Adrenal gland (tissue), 12 donors: ENCODE results near the gene TRIM14. TPM values are rescaled to one million over a fixed set of nuclear protein-coding genes. Genes with fewer than 3 reads are reported as not detected.
A peak's percentile ranks its signal among the peaks of the same experiment; 100 is the strongest.

ENCODE experiments used
- DNase-seq, 7 donors: peaks; one replicate each; pipeline ENCODE4 v3.0.0-alpha.2; 2019 to 2020
- H3K27ac ChIP-seq, 5 donors: fragments of 200-600 bp; sonication (generic) in 4 of 5; 1 replicate in 3 of 5; 2 replicates in 2 of 5; pipeline versions ENCODE4 v1.5.1 to v1.8.0; 2016 to 2020; ENCODE audit warnings: mild to moderate bottlenecking in 1 of 5
- H3K27me3 ChIP-seq: fragments of 200-600 bp; 2 replicates; pipeline ENCODE4 v1.8.0; 2021
- H3K36me3 ChIP-seq, 2 donors: fragments of 200-600 bp; replicated peaks in 1 of 2; 1 replicate in 1 of 2; 2 replicates in 1 of 2; pipeline versions ENCODE4 v1.5.1 to v1.8.0; 2018 to 2022
- H3K4me1 ChIP-seq, 2 donors: fragments of 200-600 bp; replicated peaks in 1 of 2; 1 replicate in 1 of 2; 2 replicates in 1 of 2; pipeline versions ENCODE4 v1.5.1 to v1.8.0; 2018 to 2021
- H3K4me3 ChIP-seq, 4 donors: fragments of 200-600 bp; sonication (generic) in 3 of 4; one replicate each; pipeline ENCODE4 v1.5.1; 2016 to 2018
- H3K9me3 ChIP-seq, 3 donors: fragments of 200-600 bp; sonication (generic) in 1 of 3; replicated peaks in 1 of 3; 1 replicate in 2 of 3; 2 replicates in 1 of 3; pipeline versions ENCODE4 v1.5.1 to v1.8.0; 2016 to 2021
- CTCF ChIP-seq, 6 experiments: fragments of 450-650 bp in 4 of 6; fragments of 200-600 bp in 2 of 6; sonication (generic) in 1 of 6; IDR thresholded peaks; 1 replicate in 5 of 6; 2 replicates in 1 of 6; pipeline versions ENCODE4 v1.5.1 to v1.8.0; 2016 to 2021; ENCODE audit warnings: antibody characterized with exemption in 6 of 6, mild to moderate bottlenecking in 2 of 6, moderate library complexity in 1 of 6
- POLR2A ChIP-seq, 2 donors: fragments of 450-650 bp; IDR thresholded peaks; one replicate each; pipeline ENCODE4 v1.6.1; 2017; ENCODE audit warnings: antibody characterized with exemption in 2 of 2, mild to moderate bottlenecking in 2 of 2, moderate library complexity in 1 of 2
- WGBS, 4 donors: extraction: QIAGEN DNeasy Blood & Tissue Kit in 2 of 4; methylation state at CpG; one replicate each; pipeline versions ENCODE4 v1.1.5 to v1.1.7; 2013 to 2017; 5-methylcytosine and 5-hydroxymethylcytosine counted together
- intact Hi-C, 2 donors: fragments of 100-400 bp; cut with DNase I; formaldehyde crosslinking; loops; one replicate each; pipeline versions ENCODE4 v1.14.1 to v1.15.0; 2022 to 2023
- polyA plus RNA-seq, 3 donors: library from polyadenylated mRNA; stranded (reverse); fragments of 200-250 nt in 2 of 3; fragments of 350-450 nt in 1 of 3; fragmentation: Illumina TruSeq in 1 of 3; extraction: RNeasy Lipid Tissue Mini Kit (QIAGEN cat#74804) in 1 of 3; gene quantifications; one replicate each; pipeline ENCODE4 v1.2.3, GENCODE V29; 2013 to 2014
- total RNA-seq, 9 donors: library from RNA; depleted of rRNA in 4 of 9; stranded (reverse); fragments of >200 nt in 4 of 9; fragments of 120-200 nt in 1 of 9; fragmentation: NEBNext Ultra II Directional in 1 of 9; extraction: Animal tissue kit (Norgen Biotek cat#: 25700) in 1 of 9; gene quantifications; one replicate each; pipeline versions ENCODE4 v1.1.0 to v1.2.4, GENCODE V29; 2013 to 2023
- donor health status: healthy with polysubstance abuse.
- donor health status: Bipolar disorder and iron deficiency.
- donor health status: DM: yes; HTN: yes; CAD: no.
- donor health status: DM: no; HTN: no; CAD: no.
- donor health status: DM: no; HTN: no; CAD: no.
- donor health status: DM: yes; HTN: yes; CAD: no.

Gene TRIM14
- total and polyA plus RNA-seq, 12 donors: 0.72 to 24.8 (median 13.9) TPM

GRCh38 chr9:98135938-98136337 is 16.9 kb upstream of the TRIM14 start:
- H3K4me1 ChIP-seq: no peaks in the 10 kb centered on the region
- H3K9me3 ChIP-seq: no peaks in the 10 kb centered on the region
- TF ChIP-seq POLR2A (IDR thresholded peaks at IDR 0.05) (no peak), CTCF (IDR thresholded peaks at IDR 0.05) (no peak)
- no peak overlapping the region for H3K27ac ChIP-seq
- intact Hi-C loops: no loop called here
- H3K4me3 ChIP-seq: no peak overlapping the region
- DNase-seq: peak in 1 of 7 donors; percentile 23
- WGBS, 4 donors: 90 to 92% (median 91%) methylated on average over 6 to 7 of the region's 7 CpGs
- H3K27me3 ChIP-seq: no peaks in the 10 kb centered on the region
- no peaks in the 10 kb centered on the region for H3K36me3 ChIP-seq

- Histone ChIP-seq H3K4me1 (no peaks in the 10 kb centered on the region), H3K27me3 (no peaks in the 10 kb centered on the region), H3K36me3 (no peaks in the 10 kb centered on the region), H3K9me3 (no peaks in the 10 kb centered on the region), H3K27ac (no peak overlapping the region), H3K4me3 (no peak overlapping the region)
- intact Hi-C loops: no loop called here
- TF ChIP-seq CTCF (IDR thresholded peaks at IDR 0.05): no peak
- TF ChIP-seq POLR2A (IDR thresholded peaks at IDR 0.05): no peak
- WGBS, 4 donors: 85 to 92% (median 88%) methylated on average over 4 of the region's 4 CpGs
- no peak for DNase-seq
Measured at GRCh38 chr9:98135558-98135934, 16.5 kb upstream of the TRIM14 start.

GRCh38 chr9:98134702-98135557 is 15.9 kb upstream of the TRIM14 start:
- Histone ChIP-seq H3K27ac (no peak overlapping the region), H3K4me1 (no peaks in the 10 kb centered on the region), H3K9me3 (no peaks in the 10 kb centered on the region), H3K4me3 (no peak overlapping the region), H3K27me3 (no peaks in the 10 kb centered on the region), H3K36me3 (no peaks in the 10 kb centered on the region)
- DNase-seq: peak in 1 of 7 donors; percentile 29
- no peak for TF ChIP-seq CTCF (IDR thresholded peaks at IDR 0.05)
- intact Hi-C loops: no loop called here
- WGBS, 4 donors: 88 to 94% (median 92%) methylated on average over 4 to 12 of the region's 12 CpGs

- TF ChIP-seq CTCF (IDR thresholded peaks at IDR 0.05): no peak
- no peak for TF ChIP-seq POLR2A (IDR thresholded peaks at IDR 0.05)
- no peaks in the 10 kb centered on the region for H3K4me1 ChIP-seq
- no peaks in the 10 kb centered on the region for H3K9me3 ChIP-seq
- no peak overlapping the region for H3K27ac ChIP-seq
- no peaks in the 10 kb centered on the region for H3K36me3 ChIP-seq
- H3K4me3 ChIP-seq: no peak overlapping the region
- H3K27me3 ChIP-seq: no peaks in the 10 kb centered on the region
- peak in 1 of 7 donors; percentile 51 for DNase-seq
- WGBS, 4 donors: 76 to 85% (median 81%) methylated on average over 13 to 14 of the region's 14 CpGs
- intact Hi-C loops: no loop called here
Measured at GRCh38 chr9:98132806-98133631, 14.0 kb upstream of the TRIM14 start.
